HepG2 (cell line): Measurements from ENCODE around the gene LENEP. TPM values are rescaled to one million over a fixed set of nuclear protein-coding genes. Genes with fewer than 3 reads are reported as not detected.
A peak's percentile ranks its signal among the peaks of the same experiment; 100 is the strongest.

Experiments
- KDM5B ChIP-seq: sonication (generic); formaldehyde crosslinking; IDR thresholded peaks from 2 replicates; pipeline ENCODE4 v1.4.0; 2020; ENCODE audit warnings: missing genetic modification reagents, mild to moderate bottlenecking, borderline replicate concordance
- KLF11 ChIP-seq: IDR thresholded peaks from 2 replicates; pipeline ENCODE4 v1.6.1; 2016; ENCODE audit warnings: missing compliant biosample characterization
- NFATC3 ChIP-seq: sonication (generic); formaldehyde crosslinking; IDR thresholded peaks from 2 replicates; pipeline ENCODE4 v1.5.1; 2020; ENCODE audit warnings: mild to moderate bottlenecking, missing genetic modification reagents
- NFIC ChIP-seq: IDR thresholded peaks from 2 replicates; pipeline ENCODE4 v1.6.1; 2012; ENCODE audit warnings: mild to moderate bottlenecking, low read length, inconsistent platforms
- NR1H2 ChIP-seq: sonication (generic); formaldehyde crosslinking; IDR thresholded peaks from 2 replicates; pipeline ENCODE4 v1.8.1; 2022; ENCODE audit warnings: low read depth, missing genetic modification reagents, borderline replicate concordance
- SALL2 ChIP-seq: sonication (generic); formaldehyde crosslinking; IDR thresholded peaks from 2 replicates; pipeline ENCODE4 v1.8.1; 2023; ENCODE audit warnings: mild to moderate bottlenecking, missing genetic modification reagents, inconsistent platforms
- TAF1 ChIP-seq: sonication (generic); formaldehyde crosslinking; IDR thresholded peaks from 2 replicates; pipeline ENCODE4 v1.4.0; 2020; ENCODE audit warnings: missing genetic modification reagents
- TRAFD1 ChIP-seq: sonication (generic); formaldehyde crosslinking; IDR thresholded peaks from 2 replicates; pipeline ENCODE4 v1.5.1; 2020; ENCODE audit warnings: missing genetic modification reagents, mild to moderate bottlenecking, borderline replicate concordance
- XRCC5 ChIP-seq: fragments of 200-400 bp; formaldehyde crosslinking; optimal IDR thresholded peaks from 2 replicates; pipeline ENCODE3; 2017; ENCODE audit warnings: mild to moderate bottlenecking, low read length
- ZBTB49 ChIP-seq: sonication (generic); formaldehyde crosslinking; IDR thresholded peaks from 2 replicates; pipeline ENCODE4 v1.4.0; 2020; ENCODE audit warnings: missing genetic modification reagents, borderline replicate concordance
- ZNF407 ChIP-seq: sonication (generic); formaldehyde crosslinking; IDR thresholded peaks from one replicate; pipeline ENCODE4 v1.5.1; 2020; ENCODE audit warnings: mild to moderate bottlenecking, missing genetic modification reagents; ENCODE audit errors: not compliant biosample characterization
- polyA plus RNA-seq, 8 experiments: library from polyadenylated mRNA; depleted of rRNA in 3 of 8; stranded (reverse) in 7 of 8; unstranded in 1 of 8; fragments of >200 nt; fragmentation: Illumina TruSeq in 4 of 8; extraction: Trizol in 4 of 8; gene quantifications; 2 replicates each; pipeline versions ENCODE4 v1.2.1 to v1.2.3, GENCODE V29; 2011 to 2016; ENCODE audit warnings: low read depth in 4 of 8, missing spikeins in 1 of 8, mixed read lengths in 1 of 8; ENCODE audit not compliant: insufficient read depth in 1 of 8
- total RNA-seq, 5 experiments: library from RNA; depleted of rRNA; stranded (reverse); fragments of >200 nt; fragmentation: Illumina TruSeq; extraction: Trizol; gene quantifications; 2 replicates each; pipeline ENCODE4 v1.2.3, GENCODE V29; 2016; ENCODE audit warnings: low read depth in 1 of 5
- TF ChIP-seq, protein P1 (sequence below): sonication (generic); formaldehyde crosslinking; IDR thresholded peaks from 2 replicates; pipeline ENCODE4 v1.5.0; 2020; ENCODE audit warnings: mild to moderate bottlenecking, missing genetic modification reagents
- TF ChIP-seq, protein P2 (sequence below): sonication (generic); formaldehyde crosslinking; IDR thresholded peaks from 2 replicates; pipeline ENCODE4 v1.4.0; 2020; ENCODE audit warnings: missing genetic modification reagents; ENCODE audit errors: not compliant biosample characterization

The LENEP gene
- total and polyA plus RNA-seq, 2 of the 13 experiments (the other 11 are each of a cell fraction or from before 2014, with no cell fraction given), result 0.29 TPM; not detected in 1

DNA sequence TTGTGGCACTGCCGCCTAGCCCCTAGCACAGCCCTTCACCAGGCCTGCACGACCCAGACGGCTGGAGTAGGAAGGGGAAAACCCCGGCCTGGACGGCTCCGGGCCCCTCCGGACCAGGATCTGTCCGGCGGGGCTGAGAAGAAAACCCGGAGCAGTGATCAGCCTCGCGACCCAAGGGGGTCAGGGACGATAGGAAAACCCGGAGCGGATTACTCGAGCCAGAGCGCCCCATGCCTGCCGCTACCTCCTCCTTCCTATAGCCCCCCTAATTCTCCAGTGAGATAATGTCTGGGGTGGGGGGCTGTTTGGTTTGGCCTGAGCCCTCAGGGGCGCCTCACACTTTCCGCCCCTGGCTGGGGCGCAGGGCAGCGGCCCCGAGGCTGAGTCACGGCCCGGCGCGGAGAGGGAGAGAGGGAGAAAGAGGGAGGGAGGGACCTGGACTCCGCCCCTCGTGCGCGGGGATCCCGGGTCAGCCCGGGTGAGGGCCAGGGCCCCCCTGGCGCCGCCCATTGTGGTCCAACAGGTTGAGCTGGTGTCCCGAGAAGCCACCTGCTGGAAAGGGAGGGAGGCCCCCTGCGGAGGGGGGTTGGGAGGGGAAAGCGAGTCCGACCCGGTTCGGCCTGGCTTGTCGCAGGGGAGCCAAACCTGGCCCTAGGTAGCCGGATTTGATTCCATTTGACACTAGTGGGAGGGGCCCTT lies 7.5 kb downstream of the LENEP start (continued):
- TF ChIP-seq ZNF407 (CRISPR knock-in tag), result no peak
- peak; percentile 67; the same call in 1 of the 2 replicates for TF ChIP-seq KDM5B (CRISPR knock-in tag)
- no peak for TF ChIP-seq NFIC
- peak; percentile 95 for TF ChIP-seq XRCC5
- TF ChIP-seq, protein P1, sequence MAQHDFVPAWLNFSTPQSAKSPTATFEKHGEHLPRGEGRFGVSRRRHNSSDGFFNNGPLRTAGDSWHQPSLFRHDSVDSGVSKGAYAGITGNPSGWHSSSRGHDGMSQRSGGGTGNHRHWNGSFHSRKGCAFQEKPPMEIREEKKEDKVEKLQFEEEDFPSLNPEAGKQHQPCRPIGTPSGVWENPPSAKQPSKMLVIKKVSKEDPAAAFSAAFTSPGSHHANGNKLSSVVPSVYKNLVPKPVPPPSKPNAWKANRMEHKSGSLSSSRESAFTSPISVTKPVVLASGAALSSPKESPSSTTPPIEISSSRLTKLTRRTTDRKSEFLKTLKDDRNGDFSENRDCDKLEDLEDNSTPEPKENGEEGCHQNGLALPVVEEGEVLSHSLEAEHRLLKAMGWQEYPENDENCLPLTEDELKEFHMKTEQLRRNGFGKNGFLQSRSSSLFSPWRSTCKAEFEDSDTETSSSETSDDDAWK (CRISPR knock-in tag), result no peak
- no peak for TF ChIP-seq ZBTB49 (CRISPR knock-in tag)
- TF ChIP-seq KLF11 (CRISPR knock-in tag), result no peak
- TF ChIP-seq TAF1 (CRISPR knock-in tag), result peak; percentile 66
- TF ChIP-seq, protein P2, sequence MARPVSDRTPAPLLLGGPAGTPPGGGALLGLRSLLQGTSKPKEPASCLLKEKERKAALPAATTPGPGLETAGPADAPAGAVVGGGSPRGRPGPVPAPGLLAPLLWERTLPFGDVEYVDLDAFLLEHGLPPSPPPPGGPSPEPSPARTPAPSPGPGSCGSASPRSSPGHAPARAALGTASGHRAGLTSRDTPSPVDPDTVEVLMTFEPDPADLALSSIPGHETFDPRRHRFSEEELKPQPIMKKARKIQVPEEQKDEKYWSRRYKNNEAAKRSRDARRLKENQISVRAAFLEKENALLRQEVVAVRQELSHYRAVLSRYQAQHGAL (CRISPR knock-in tag), result no peak
- TF ChIP-seq NR1H2 (CRISPR knock-in tag), result no peak
- no peak for TF ChIP-seq SALL2 (CRISPR knock-in tag)
- TF ChIP-seq NFATC3 (CRISPR knock-in tag), result no peak
- TF ChIP-seq TRAFD1 (CRISPR knock-in tag), result no peak
